ENCODE results near the gene LRRC28.

Gene LRRC28

GRCh38 chr15:99413955-99414754 is 162.9 kb downstream of the LRRC28 start:
- no peak for FAIRE-seq
- TF ChIP-seq POLR2A (IDR thresholded peaks at IDR 0.05; ENCODE audit: low read depth, low read length) (no peak), POLR2AphosphoS5 (IDR thresholded peaks at IDR 0.05; ENCODE audit: low read depth, low read length) (no peak), TAF1 (IDR thresholded peaks at IDR 0.05; ENCODE audit: low read depth, low read length) (no peak), POU2F2 (IDR thresholded peaks at IDR 0.05; ENCODE audit: low read depth, low read length) (no peak), SPI1 (IDR thresholded peaks at IDR 0.05; ENCODE audit: low read depth, low read length) (no peak), PAX5 (IDR thresholded peaks at IDR 0.05; ENCODE audit: insufficient read depth, low read length, severe bottlenecking) (no peak)
- no peak for DNase-seq (ENCODE audit: insufficient read length, low spot score)

GRCh38 chr15:99414755-99415731 is 163.8 kb downstream of the LRRC28 start:
- FAIRE-seq, result no peak
- TF ChIP-seq POU2F2 (IDR thresholded peaks at IDR 0.05; ENCODE audit: low read depth, low read length) (no peak), POLR2AphosphoS5 (IDR thresholded peaks at IDR 0.05; ENCODE audit: low read depth, low read length) (no peak), SPI1 (IDR thresholded peaks at IDR 0.05; ENCODE audit: low read depth, low read length) (no peak), POLR2A (IDR thresholded peaks at IDR 0.05; ENCODE audit: low read depth, low read length) (no peak), PAX5 (IDR thresholded peaks at IDR 0.05; ENCODE audit: insufficient read depth, low read length, severe bottlenecking) (no peak), TAF1 (IDR thresholded peaks at IDR 0.05; ENCODE audit: low read depth, low read length) (no peak)
- no peak for DNase-seq (ENCODE audit: insufficient read length, low spot score)

- no peak for TF ChIP-seq PAX5 (IDR thresholded peaks at IDR 0.05; ENCODE audit: insufficient read depth, low read length, severe bottlenecking)
- TF ChIP-seq SPI1 (IDR thresholded peaks at IDR 0.05; ENCODE audit: low read depth, low read length), result no peak
- no peak for TF ChIP-seq POU2F2 (IDR thresholded peaks at IDR 0.05; ENCODE audit: low read depth, low read length)
- no peak for TF ChIP-seq POLR2A (IDR thresholded peaks at IDR 0.05; ENCODE audit: low read depth, low read length)
- TF ChIP-seq TAF1 (IDR thresholded peaks at IDR 0.05; ENCODE audit: low read depth, low read length), result no peak
- TF ChIP-seq POLR2AphosphoS5 (IDR thresholded peaks at IDR 0.05; ENCODE audit: low read depth, low read length), result no peak
- DNase-seq (ENCODE audit: insufficient read length, low spot score), result no peak
- FAIRE-seq, result no peak
Measured at GRCh38 chr15:99416191-99417188, 165.2 kb downstream of the LRRC28 start.

- TF ChIP-seq POLR2AphosphoS5 (IDR thresholded peaks at IDR 0.05; ENCODE audit: low read depth, low read length), result no peak
- no peak for TF ChIP-seq POLR2A (IDR thresholded peaks at IDR 0.05; ENCODE audit: low read depth, low read length)
- TF ChIP-seq SPI1 (IDR thresholded peaks at IDR 0.05; ENCODE audit: low read depth, low read length), result no peak
- no peak for TF ChIP-seq TAF1 (IDR thresholded peaks at IDR 0.05; ENCODE audit: low read depth, low read length)
- TF ChIP-seq PAX5 (IDR thresholded peaks at IDR 0.05; ENCODE audit: insufficient read depth, low read length, severe bottlenecking), result no peak
- no peak for TF ChIP-seq POU2F2 (IDR thresholded peaks at IDR 0.05; ENCODE audit: low read depth, low read length)
- FAIRE-seq (no peak), DNase-seq (ENCODE audit: insufficient read length, low spot score) (no peak)
Measured at GRCh38 chr15:99421172-99421656, 169.9 kb downstream of the LRRC28 start.

- FAIRE-seq, result no peak
- no peak for DNase-seq (ENCODE audit: insufficient read length, low spot score)
- TF ChIP-seq POLR2AphosphoS5 (IDR thresholded peaks at IDR 0.05; ENCODE audit: low read depth, low read length) (no peak), TAF1 (IDR thresholded peaks at IDR 0.05; ENCODE audit: low read depth, low read length) (no peak), POLR2A (IDR thresholded peaks at IDR 0.05; ENCODE audit: low read depth, low read length) (no peak), PAX5 (IDR thresholded peaks at IDR 0.05; ENCODE audit: insufficient read depth, low read length, severe bottlenecking) (no peak), SPI1 (IDR thresholded peaks at IDR 0.05; ENCODE audit: low read depth, low read length) (no peak), POU2F2 (IDR thresholded peaks at IDR 0.05; ENCODE audit: low read depth, low read length) (no peak)
Measured at GRCh38 chr15:99421758-99422157, 170.5 kb downstream of the LRRC28 start.

- no peak for FAIRE-seq
- DNase-seq (ENCODE audit: insufficient read length, low spot score), result no peak
- TF ChIP-seq PAX5 (IDR thresholded peaks at IDR 0.05; ENCODE audit: insufficient read depth, low read length, severe bottlenecking), result no peak
- TF ChIP-seq POLR2A (IDR thresholded peaks at IDR 0.05; ENCODE audit: low read depth, low read length), result no peak
- no peak for TF ChIP-seq SPI1 (IDR thresholded peaks at IDR 0.05; ENCODE audit: low read depth, low read length)
- no peak for TF ChIP-seq POLR2AphosphoS5 (IDR thresholded peaks at IDR 0.05; ENCODE audit: low read depth, low read length)
- TF ChIP-seq POU2F2 (IDR thresholded peaks at IDR 0.05; ENCODE audit: low read depth, low read length), result no peak
- TF ChIP-seq TAF1 (IDR thresholded peaks at IDR 0.05; ENCODE audit: low read depth, low read length), result no peak
Measured at GRCh38 chr15:99423186-99424130, 172.2 kb downstream of the LRRC28 start.

- no peak for DNase-seq (ENCODE audit: insufficient read length, low spot score)
- no peak for TF ChIP-seq SPI1 (IDR thresholded peaks at IDR 0.05; ENCODE audit: low read depth, low read length)
- no peak for TF ChIP-seq POLR2AphosphoS5 (IDR thresholded peaks at IDR 0.05; ENCODE audit: low read depth, low read length)
- TF ChIP-seq POU2F2 (IDR thresholded peaks at IDR 0.05; ENCODE audit: low read depth, low read length), result no peak
- no peak for TF ChIP-seq TAF1 (IDR thresholded peaks at IDR 0.05; ENCODE audit: low read depth, low read length)
- no peak for TF ChIP-seq PAX5 (IDR thresholded peaks at IDR 0.05; ENCODE audit: insufficient read depth, low read length, severe bottlenecking)
- TF ChIP-seq POLR2A (IDR thresholded peaks at IDR 0.05; ENCODE audit: low read depth, low read length), result no peak
- FAIRE-seq, result no peak
Measured at GRCh38 chr15:99424131-99424571, 172.9 kb downstream of the LRRC28 start.
